CD4-positive, alpha-beta T cell treated with Interleukin-17A for 1 hour (primary cell): Measurements from ENCODE around the gene PLPP3.
A peak's percentile ranks its signal among the peaks of the same experiment; 100 is the strongest.

Experiments used
- DNase-seq: peaks from one replicate; pipeline ENCODE4 v3.0.0-alpha.2; 2020

PLPP3 gene

GRCh38 chr1:56545711-56546110 lies 33.7 kb downstream of the PLPP3 start:
- DNase-seq: no peak

GRCh38 chr1:56543783-56544612 lies 35.4 kb downstream of the PLPP3 start:
- DNase-seq: no peak

- no peak for DNase-seq
Measured at GRCh38 chr1:56542651-56543050, 36.7 kb downstream of the PLPP3 start.

GRCh38 chr1:56541408-56541807 lies 38.0 kb downstream of the PLPP3 start:
- no peak for DNase-seq

- no peak for DNase-seq
Measured at GRCh38 chr1:56540467-56540866, 38.9 kb downstream of the PLPP3 start.

- no peak for DNase-seq
Measured at GRCh38 chr1:56539520-56539931, 39.8 kb downstream of the PLPP3 start.

GRCh38 chr1:56538532-56538931 lies 40.8 kb downstream of the PLPP3 start:
- DNase-seq: no peak

GRCh38 chr1:56537660-56538059 lies 41.7 kb downstream of the PLPP3 start:
- no peak for DNase-seq

GRCh38 chr1:56535939-56536338 lies 43.4 kb downstream of the PLPP3 start:
- DNase-seq: no peak

- DNase-seq: no peak
Measured at GRCh38 chr1:56535362-56535761, 44.0 kb downstream of the PLPP3 start.

GRCh38 chr1:56534130-56534651 lies 45.2 kb downstream of the PLPP3 start:
- DNase-seq: no peak

- DNase-seq: no peak
Measured at GRCh38 chr1:56533621-56534020, 45.7 kb downstream of the PLPP3 start.

- DNase-seq: no peak
Measured at GRCh38 chr1:56533197-56533596, 46.2 kb downstream of the PLPP3 start.

GRCh38 chr1:56532350-56532683 lies 47.0 kb downstream of the PLPP3 start:
- DNase-seq: no peak

GRCh38 chr1:56531624-56532349 lies 47.6 kb downstream of the PLPP3 start:
- DNase-seq: no peak

GRCh38 chr1:56529801-56530200 lies 49.6 kb downstream of the PLPP3 start:
- DNase-seq: no peak

GRCh38 chr1:56527548-56528302 lies 51.6 kb downstream of the PLPP3 start:
- DNase-seq: no peak

- DNase-seq: no peak
Measured at GRCh38 chr1:56526571-56527174, 52.7 kb downstream of the PLPP3 start.

- DNase-seq: peak; percentile 13
Measured at GRCh38 chr1:56525489-56526041, 53.8 kb downstream of the PLPP3 start.

GRCh38 chr1:56524263-56524662 lies 55.1 kb downstream of the PLPP3 start:
- no peak for DNase-seq

- no peak for DNase-seq
Measured at GRCh38 chr1:56522680-56523079, 56.7 kb downstream of the PLPP3 start.

GRCh38 chr1:56520016-56520601 lies 59.3 kb downstream of the PLPP3 start:
- no peak for DNase-seq
